Measurements from ENCODE around the gene SNX2.

The SNX2 gene

GRCh38 chr5:122741681-122742080 lies 33.2 kb upstream of the SNX2 start:
- DNase-seq (ENCODE audit: low spot score) = no peak
- TF ChIP-seq CTCF (IDR thresholded peaks at IDR 0.05; ENCODE audit: extremely low read depth, missing control alignments) = no peak

- no peak for TF ChIP-seq CTCF (IDR thresholded peaks at IDR 0.05; ENCODE audit: extremely low read depth, missing control alignments)
- DNase-seq (ENCODE audit: low spot score) = no peak
Observed at GRCh38 chr5:122743261-122743660, 31.6 kb upstream of the SNX2 start.

GRCh38 chr5:122745597-122745996 lies 29.3 kb upstream of the SNX2 start:
- DNase-seq (ENCODE audit: low spot score) = no peak
- TF ChIP-seq CTCF (IDR thresholded peaks at IDR 0.05; ENCODE audit: extremely low read depth, missing control alignments) = no peak

GRCh38 chr5:122749886-122750285 lies 25.0 kb upstream of the SNX2 start:
- TF ChIP-seq CTCF (IDR thresholded peaks at IDR 0.05; ENCODE audit: extremely low read depth, missing control alignments) = no peak
- no peak for DNase-seq (ENCODE audit: low spot score)

- DNase-seq (ENCODE audit: low spot score) = no peak
- TF ChIP-seq CTCF (IDR thresholded peaks at IDR 0.05; ENCODE audit: extremely low read depth, missing control alignments) = no peak
Observed at GRCh38 chr5:122751293-122751782, 23.5 kb upstream of the SNX2 start.

GRCh38 chr5:122753500-122753899 lies 21.4 kb upstream of the SNX2 start:
- no peak for TF ChIP-seq CTCF (IDR thresholded peaks at IDR 0.05; ENCODE audit: extremely low read depth, missing control alignments)
- DNase-seq (ENCODE audit: low spot score) = no peak

GRCh38 chr5:122755783-122756182 lies 19.1 kb upstream of the SNX2 start:
- TF ChIP-seq CTCF (IDR thresholded peaks at IDR 0.05; ENCODE audit: extremely low read depth, missing control alignments) = no peak
- DNase-seq (ENCODE audit: low spot score) = no peak

Data from GM20000 (cell line).